GM13977 (cell line): ENCODE data around the gene CHN2.

Experiments used
- DNase-seq: peaks from one replicate; pipeline ENCODE4 v3.0.0; 2012; ENCODE audit warnings: low spot score
- in situ Hi-C: fragments of 300-500 bp; cut with MboI; formaldehyde crosslinking; loops from one replicate; pipeline ENCODE4 v1.12.0; 2022; ENCODE audit warnings: low sequenced_read_pairs, low pct_unique_long_range_greater_than_20kb, mixed read lengths, inconsistent platforms; ENCODE audit not compliant: unreplicated experiment
- TF ChIP-seq, protein P1 (sequence below): IDR thresholded peaks from 2 replicates; pipeline ENCODE4 v1.5.1; 2012; ENCODE audit warnings: mild to moderate bottlenecking, control low read depth; ENCODE audit not compliant: insufficient read depth; ENCODE audit errors: extremely low read depth, missing control alignments

Gene CHN2

DNA sequence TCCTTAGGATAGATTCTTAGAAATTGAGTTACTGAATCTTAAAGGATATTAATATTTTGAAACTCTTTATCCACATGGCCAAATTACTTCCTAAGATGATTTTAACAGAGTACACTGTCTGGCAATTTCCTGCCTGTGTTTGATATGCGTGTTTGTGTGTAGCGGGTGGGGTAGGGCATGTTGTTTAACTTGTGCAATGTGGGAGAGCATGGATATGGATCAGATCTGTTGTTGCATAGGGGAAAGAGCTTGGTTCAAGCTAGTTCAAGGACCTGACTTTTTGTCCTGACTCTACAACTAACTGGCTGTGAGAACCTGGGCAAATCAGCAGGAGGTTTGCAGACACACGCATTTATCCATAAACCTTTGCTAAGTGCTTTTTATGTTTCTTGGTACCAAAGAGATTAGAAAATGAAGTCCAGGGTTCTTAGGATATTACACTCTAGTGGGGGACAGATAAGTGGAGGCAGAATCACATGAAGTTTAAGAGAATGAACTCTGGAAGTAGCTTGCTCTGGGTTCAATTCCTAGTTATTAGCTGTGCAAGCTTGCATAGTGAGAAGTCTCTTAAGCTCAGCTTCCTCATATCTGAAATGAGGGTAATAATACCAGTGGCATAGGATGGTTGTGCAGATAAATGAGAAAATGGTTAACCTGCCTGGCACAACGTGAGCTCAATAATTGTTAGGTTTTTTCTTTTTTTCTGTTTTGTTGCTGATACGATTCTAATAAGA, 272.8 kb downstream of the CHN2 start:
- TF ChIP-seq, protein P1, sequence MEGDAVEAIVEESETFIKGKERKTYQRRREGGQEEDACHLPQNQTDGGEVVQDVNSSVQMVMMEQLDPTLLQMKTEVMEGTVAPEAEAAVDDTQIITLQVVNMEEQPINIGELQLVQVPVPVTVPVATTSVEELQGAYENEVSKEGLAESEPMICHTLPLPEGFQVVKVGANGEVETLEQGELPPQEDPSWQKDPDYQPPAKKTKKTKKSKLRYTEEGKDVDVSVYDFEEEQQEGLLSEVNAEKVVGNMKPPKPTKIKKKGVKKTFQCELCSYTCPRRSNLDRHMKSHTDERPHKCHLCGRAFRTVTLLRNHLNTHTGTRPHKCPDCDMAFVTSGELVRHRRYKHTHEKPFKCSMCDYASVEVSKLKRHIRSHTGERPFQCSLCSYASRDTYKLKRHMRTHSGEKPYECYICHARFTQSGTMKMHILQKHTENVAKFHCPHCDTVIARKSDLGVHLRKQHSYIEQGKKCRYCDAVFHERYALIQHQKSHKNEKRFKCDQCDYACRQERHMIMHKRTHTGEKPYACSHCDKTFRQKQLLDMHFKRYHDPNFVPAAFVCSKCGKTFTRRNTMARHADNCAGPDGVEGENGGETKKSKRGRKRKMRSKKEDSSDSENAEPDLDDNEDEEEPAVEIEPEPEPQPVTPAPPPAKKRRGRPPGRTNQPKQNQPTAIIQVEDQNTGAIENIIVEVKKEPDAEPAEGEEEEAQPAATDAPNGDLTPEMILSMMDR: no peak
- in situ Hi-C loops: no loop called here
- DNase-seq: no peak

DNA sequence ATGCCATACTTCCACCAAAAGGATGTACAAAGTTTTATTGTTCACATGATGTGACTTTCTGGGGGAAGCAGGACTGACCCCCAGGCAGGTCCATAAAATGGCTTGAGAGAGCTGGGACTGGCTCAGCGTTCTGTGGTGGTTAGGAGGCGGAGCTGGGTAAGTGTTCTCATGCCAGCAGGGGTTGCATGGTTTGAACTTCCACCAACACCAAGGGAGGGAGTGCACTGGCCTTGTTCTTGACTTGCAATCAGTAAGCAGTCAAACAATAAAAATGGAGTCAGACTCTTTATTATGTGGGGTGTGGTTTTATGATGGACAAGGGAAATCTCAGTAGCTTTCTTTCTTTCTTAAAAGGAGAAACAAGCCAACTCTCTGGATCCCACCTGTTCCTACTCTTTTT, 273.6 kb downstream of the CHN2 start:
- DNase-seq: no peak
- in situ Hi-C loops: no loop called here
- TF ChIP-seq, protein P1: no peak

DNA sequence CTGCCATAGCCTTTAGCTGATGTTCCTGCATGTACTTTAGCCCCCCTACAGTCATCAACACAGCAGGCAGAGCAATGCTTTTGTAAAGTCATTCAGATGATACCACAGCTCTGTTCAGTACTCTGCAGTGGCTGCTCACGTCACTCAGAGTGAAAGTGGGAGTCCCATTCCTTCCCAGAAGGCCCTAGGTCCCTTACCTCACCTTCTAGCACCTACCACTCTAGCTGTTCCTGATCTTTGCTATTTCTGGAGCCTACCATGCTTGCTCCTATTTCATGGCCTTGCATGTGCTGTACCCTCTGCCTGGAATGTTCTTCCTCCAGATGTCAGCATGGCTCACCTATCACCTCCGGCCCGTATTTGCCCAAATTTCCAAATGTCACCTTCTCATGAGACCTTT, 274.7 kb downstream of the CHN2 start:
- TF ChIP-seq, protein P1: no peak
- in situ Hi-C loops: no loop called here
- DNase-seq: no peak

- TF ChIP-seq, protein P1: no peak
- in situ Hi-C loops: no loop called here
- DNase-seq: no peak
Observed at GRCh38 chr7:29469976-29470557, 275.5 kb downstream of the CHN2 start.

DNA sequence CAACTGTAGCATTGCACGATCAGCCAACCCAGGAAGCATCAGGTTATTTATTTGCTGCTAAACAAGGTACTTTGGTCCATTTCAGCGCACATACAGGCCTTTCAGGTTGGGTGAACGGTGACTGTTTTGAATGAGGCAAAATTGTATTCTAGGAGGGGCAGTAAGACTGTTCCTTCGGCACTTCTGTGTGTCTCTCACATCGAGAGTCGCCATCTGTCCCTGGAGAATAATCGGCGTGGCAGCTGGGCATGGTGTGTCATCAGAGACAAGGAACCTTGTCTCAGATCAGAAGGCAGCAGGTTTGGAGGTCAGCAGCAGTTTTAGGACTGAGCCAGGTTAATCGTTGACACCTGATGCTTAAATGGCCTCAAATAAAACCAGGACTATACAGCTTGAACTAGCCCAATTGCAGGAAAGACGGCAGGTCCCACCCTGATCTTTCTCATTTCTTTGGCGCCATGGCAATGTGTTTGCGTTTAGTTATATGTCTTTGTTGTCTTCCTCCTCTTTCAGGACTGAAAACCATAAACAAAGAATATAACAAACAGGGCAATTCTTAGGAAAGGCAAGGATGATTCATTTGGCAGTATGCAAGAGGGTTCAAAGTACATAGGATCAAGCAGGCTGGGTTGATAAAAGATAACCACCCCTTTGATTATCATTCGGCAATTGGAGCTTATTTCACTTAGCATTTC, 277.0 kb downstream of the CHN2 start:
- TF ChIP-seq, protein P1: no peak
- in situ Hi-C loops: no loop called here
- DNase-seq: no peak

- in situ Hi-C loops: no loop called here
Observed at GRCh38 chr7:29476916-29477315, 282.3 kb downstream of the CHN2 start.

More at GRCh38 chr7:29476916-29477315, 282.3 kb downstream of the CHN2 start:
- TF ChIP-seq, protein P1: no peak
- no peak for DNase-seq
